ENCODE measurements around the gene OTUB1.

The OTUB1 gene

GRCh38 chr11:63998558-63999348 lies 12.5 kb downstream of the OTUB1 start:
- no peak for TF ChIP-seq CTCF (conservative IDR thresholded peaks at IDR 0.05)
- no peak for TF ChIP-seq ZFX (IDR thresholded peaks at IDR 0.05)
- H3K27ac ChIP-seq = no peak overlapping the region

GRCh38 chr11:63999349-64000025 lies 13.2 kb downstream of the OTUB1 start:
- no peak overlapping the region for H3K27ac ChIP-seq
- no peak for TF ChIP-seq ZFX (IDR thresholded peaks at IDR 0.05)
- no peak for TF ChIP-seq CTCF (conservative IDR thresholded peaks at IDR 0.05)

GRCh38 chr11:64000026-64000739 lies 13.9 kb downstream of the OTUB1 start:
- H3K27ac ChIP-seq = no peak overlapping the region
- TF ChIP-seq ZFX (IDR thresholded peaks at IDR 0.05) (no peak), CTCF (conservative IDR thresholded peaks at IDR 0.05) (no peak)

- TF ChIP-seq CTCF (conservative IDR thresholded peaks at IDR 0.05) = no peak
- no peak for TF ChIP-seq ZFX (IDR thresholded peaks at IDR 0.05)
- H3K27ac ChIP-seq = no peak overlapping the region
Measured at GRCh38 chr11:64000740-64001483, 14.7 kb downstream of the OTUB1 start.

- no peak overlapping the region for H3K27ac ChIP-seq
- TF ChIP-seq CTCF (conservative IDR thresholded peaks at IDR 0.05) (no peak), ZFX (IDR thresholded peaks at IDR 0.05) (no peak)
Measured at GRCh38 chr11:64001484-64002420, 15.5 kb downstream of the OTUB1 start.

GRCh38 chr11:64003807-64004589 lies 17.8 kb downstream of the OTUB1 start:
- no peak for TF ChIP-seq ZFX (IDR thresholded peaks at IDR 0.05)
- TF ChIP-seq CTCF (conservative IDR thresholded peaks at IDR 0.05) = no peak
- H3K27ac ChIP-seq = no peak overlapping the region

Data from C4-2B (cell line).